Mesothelial cell of epicardium (in vitro differentiated cells): ENCODE measurements around the gene POLR2H. TPM values are rescaled to one million over a fixed set of nuclear protein-coding genes. Genes with fewer than 3 reads are reported as not detected.
A peak's percentile ranks its signal among the peaks of the same experiment; 100 is the strongest.

Source experiments
- DNase-seq, 2 experiments: peaks; one replicate each; pipeline ENCODE4 v3.0.0; 2021; ENCODE audit warnings: low spot score in 2 of 2; ENCODE audit not compliant: unreplicated experiment in 2 of 2
- H3K27ac Mint-ChIP-seq: 2 replicates; pipeline ENCODE4 v1.8.0; 2021; ENCODE audit warnings: mixed read lengths
- H3K27me3 Mint-ChIP-seq: 2 replicates; pipeline ENCODE4 v1.8.0; 2021; ENCODE audit warnings: low read depth, mixed read lengths
- H3K36me3 Mint-ChIP-seq: 2 replicates; pipeline ENCODE4 v1.8.0; 2021; ENCODE audit warnings: mixed read lengths
- H3K4me1 Mint-ChIP-seq: 2 replicates; pipeline ENCODE4 v1.8.0; 2021; ENCODE audit warnings: mixed read lengths
- H3K4me3 Mint-ChIP-seq: 2 replicates; pipeline ENCODE4 v1.8.0; 2021; ENCODE audit warnings: mild to moderate bottlenecking, moderate library complexity, mixed read lengths
- H3K9me3 Mint-ChIP-seq: 2 replicates; pipeline ENCODE4 v1.8.0; 2021; ENCODE audit warnings: mixed read lengths
- CTCF ChIP-seq: fragments of 200-600 bp; sonication (generic); IDR thresholded peaks from one replicate; pipeline ENCODE4 v1.5.0; 2021; ENCODE audit warnings: antibody characterized with exemption; ENCODE audit not compliant: unreplicated experiment
- total RNA-seq: library from RNA; stranded (reverse); gene quantifications from 3 replicates; pipeline ENCODE4 v1.2.1, GENCODE V29; 2021

POLR2H gene
- total RNA-seq, 1 donor from 2014 or later = 82.4 TPM

DNA sequence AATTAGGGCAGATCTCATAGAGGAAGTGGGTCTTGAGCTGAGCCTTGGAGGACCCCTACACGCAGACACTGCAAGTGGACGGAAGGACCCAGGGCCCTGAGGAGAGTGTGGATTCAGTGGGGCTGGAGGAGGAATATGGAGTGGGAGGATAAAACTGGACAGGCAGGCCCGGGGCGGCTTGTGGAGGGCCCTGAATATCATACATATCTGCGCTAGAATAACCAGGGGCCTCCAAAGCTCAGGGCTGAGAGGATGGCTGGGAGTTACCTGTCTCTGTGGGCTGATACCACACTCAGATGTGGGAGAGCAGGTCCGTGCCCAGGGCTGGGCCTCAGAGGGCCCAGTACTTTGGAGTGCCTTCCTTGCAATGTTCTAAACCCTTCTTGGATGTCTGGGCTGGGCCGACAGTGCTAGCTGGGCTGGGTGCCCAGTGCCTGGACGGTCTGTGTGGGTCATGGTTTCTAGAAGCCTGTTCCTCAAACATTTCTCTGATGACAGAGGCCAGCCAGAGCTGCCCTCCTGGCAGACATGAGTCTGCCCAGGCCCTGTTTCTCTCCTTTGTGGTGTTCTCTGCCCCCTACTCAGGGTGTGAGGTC lies 47.9 kb downstream of the POLR2H start:
- TF ChIP-seq CTCF = no peak
- H3K4me1 Mint-ChIP-seq = no peaks in the 10 kb centered on the region
- H3K36me3 Mint-ChIP-seq = no peaks in the 10 kb centered on the region
- H3K27me3 Mint-ChIP-seq = no peaks in the 10 kb centered on the region
- DNase-seq = no peak
- H3K27ac Mint-ChIP-seq = no peak overlapping the region
- no peak overlapping the region for H3K4me3 Mint-ChIP-seq
- H3K9me3 Mint-ChIP-seq = no peaks in the 10 kb centered on the region

DNA sequence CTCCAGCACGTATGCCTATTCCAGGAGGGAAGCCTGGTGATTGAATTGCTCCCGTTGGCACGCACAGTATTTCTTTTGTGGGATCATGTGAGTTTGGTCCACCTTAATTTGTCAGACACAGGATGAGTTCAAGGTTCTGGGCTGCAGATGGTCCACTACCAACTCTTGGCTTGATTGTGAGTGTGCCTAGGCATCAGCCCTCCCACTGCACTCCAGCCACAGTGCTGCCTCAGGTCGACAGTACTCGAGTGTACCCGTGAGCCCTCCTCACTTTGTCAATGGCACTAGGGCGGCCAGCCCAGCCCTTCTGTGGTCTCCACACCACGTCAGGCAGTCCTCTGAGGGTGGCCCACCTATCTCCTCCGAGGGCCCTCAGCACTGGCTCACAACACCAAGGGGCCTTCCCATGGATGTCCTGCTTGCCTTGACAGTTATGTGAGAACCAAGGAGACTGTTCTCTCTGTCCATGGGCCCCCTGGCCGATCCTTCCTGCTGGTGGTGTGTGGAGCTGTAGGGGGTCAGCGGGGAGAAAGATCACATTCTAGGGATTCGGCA lies 48.5 kb downstream of the POLR2H start:
- no peak overlapping the region for H3K4me3 Mint-ChIP-seq
- H3K27ac Mint-ChIP-seq = no peak overlapping the region

DNA sequence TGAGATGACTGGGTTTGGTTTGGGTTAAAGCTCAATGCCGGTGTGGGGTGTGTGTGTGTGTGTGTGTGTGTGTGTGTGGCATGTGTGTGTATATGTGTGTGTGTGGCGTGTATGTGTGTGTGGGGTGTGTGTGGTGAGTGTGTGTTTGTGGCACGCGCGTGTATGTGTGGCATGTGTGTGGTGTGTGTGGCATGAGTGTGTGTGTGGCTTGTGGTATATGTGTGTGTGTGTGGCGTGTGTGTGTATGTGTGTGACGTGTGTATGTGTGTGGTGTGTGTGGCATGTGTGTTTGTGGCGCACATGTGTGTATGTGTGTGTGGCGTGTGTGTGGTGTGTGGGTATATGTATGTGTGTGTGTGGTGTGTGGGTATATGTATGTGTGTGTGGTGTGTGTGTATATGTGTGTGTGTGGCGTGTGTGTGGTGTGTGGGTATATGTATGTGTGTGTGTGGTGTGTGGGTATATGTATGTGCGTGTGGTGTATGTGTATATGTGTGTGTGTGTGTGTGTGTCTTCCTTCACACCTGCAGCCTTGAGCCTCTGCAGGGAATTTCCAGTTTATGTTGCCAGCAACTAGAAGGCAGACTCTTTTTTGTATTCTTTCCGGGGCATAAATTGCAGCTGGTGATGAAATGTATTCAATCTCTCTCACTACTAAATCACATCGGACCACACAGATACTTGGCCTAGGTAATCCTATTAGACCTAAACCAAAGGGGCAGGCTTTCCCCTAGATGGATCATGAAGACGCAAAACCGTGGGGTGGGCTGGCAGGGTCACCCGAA lies 53.1 kb downstream of the POLR2H start:
- no peak for TF ChIP-seq CTCF
- no peaks in the 10 kb centered on the region for H3K9me3 Mint-ChIP-seq
- no peak for DNase-seq

More for the DNA sequence above, 48.5 kb downstream of the POLR2H start:
- Mint-ChIP-seq H3K36me3 (no peaks in the 10 kb centered on the region), H3K9me3 (no peaks in the 10 kb centered on the region), H3K4me1 (no peaks in the 10 kb centered on the region), H3K27me3 (no peaks in the 10 kb centered on the region)
- TF ChIP-seq CTCF = no peak
- DNase-seq = no peak

GRCh38 chr3:184415203-184415490 lies 53.6 kb downstream of the POLR2H start:
- Mint-ChIP-seq H3K4me1 (no peaks in the 10 kb centered on the region), H3K27ac (no peak overlapping the region), H3K36me3 (no peaks in the 10 kb centered on the region), H3K9me3 (no peaks in the 10 kb centered on the region), H3K27me3 (no peaks in the 10 kb centered on the region), H3K4me3 (no peak overlapping the region)
- no peak for DNase-seq
- no peak for TF ChIP-seq CTCF

More for the DNA sequence above, 53.1 kb downstream of the POLR2H start:
- H3K27ac Mint-ChIP-seq = no peak overlapping the region
- no peaks in the 10 kb centered on the region for H3K36me3 Mint-ChIP-seq
- no peaks in the 10 kb centered on the region for H3K27me3 Mint-ChIP-seq
- no peak overlapping the region for H3K4me3 Mint-ChIP-seq
- no peaks in the 10 kb centered on the region for H3K4me1 Mint-ChIP-seq

DNA sequence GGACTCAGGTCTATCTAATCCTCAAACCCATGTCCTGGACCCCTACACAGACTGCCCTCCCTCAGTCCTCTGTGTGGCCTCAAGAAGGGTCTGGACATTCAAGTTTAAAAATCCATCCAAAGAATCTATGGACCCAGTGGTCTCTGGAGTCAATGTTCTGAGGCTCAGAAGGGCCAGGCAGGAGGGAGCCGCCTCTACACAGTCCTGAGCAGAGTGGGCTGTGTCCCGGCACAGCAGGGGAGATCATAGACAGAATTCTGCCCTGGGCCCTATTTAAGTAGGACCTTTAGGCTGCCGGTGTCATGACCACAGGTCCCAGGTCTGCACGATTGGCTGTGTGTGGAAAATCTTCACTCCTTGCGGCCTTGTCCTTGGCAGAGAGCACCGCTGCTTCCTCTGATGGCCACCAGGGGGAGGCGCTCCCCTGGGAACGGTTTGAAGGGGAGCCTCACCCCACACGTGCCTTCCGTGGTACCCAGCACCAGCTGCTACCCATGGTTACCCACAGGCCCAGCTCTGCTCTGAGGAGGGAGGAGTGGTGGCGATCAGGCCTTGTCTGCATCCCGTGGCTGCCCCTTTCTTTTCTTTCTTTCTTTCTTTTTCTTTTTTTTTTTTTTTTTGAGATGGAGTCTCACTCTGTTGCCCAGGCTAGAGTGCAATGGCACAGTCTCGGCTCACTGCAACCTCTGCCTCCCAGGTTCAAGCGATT lies 56.3 kb downstream of the POLR2H start:
- no peaks in the 10 kb centered on the region for H3K36me3 Mint-ChIP-seq
- no peak overlapping the region for H3K4me3 Mint-ChIP-seq
- no peaks in the 10 kb centered on the region for H3K4me1 Mint-ChIP-seq
- peak; percentile 83 for TF ChIP-seq CTCF
- H3K27ac Mint-ChIP-seq = no peak overlapping the region
- peaks cover 2% of the 10 kb centered on the region for H3K9me3 Mint-ChIP-seq
- DNase-seq = peak; percentile 53 to 73
- H3K27me3 Mint-ChIP-seq = no peaks in the 10 kb centered on the region

Other genes with a start within 250 kb of the POLR2H start
- 38.2 to 42.2 TPM (median 39.0 TPM) in 3 replicates for gene EIF2B5, start 226.4 kb upstream of the POLR2H start, total RNA-seq
- gene DVL3, start 206.3 kb upstream of the POLR2H start, total RNA-seq = 158 to 162 TPM (median 159 TPM) in 3 replicates
- 247 to 261 TPM (median 254 TPM) in 3 replicates for gene AP2M1, start 186.9 kb upstream of the POLR2H start, total RNA-seq
- 65.7 to 67.9 TPM (median 67.8 TPM) in 3 replicates for gene ABCF3, start 175.5 kb upstream of the POLR2H start, total RNA-seq
- 0.36 to 1.1 TPM (median 0.78 TPM) in 3 replicates for gene VWA5B2, start 132.1 kb upstream of the POLR2H start, total RNA-seq
- 36.0 to 40.9 TPM (median 36.6 TPM) in 3 replicates for gene ALG3, start 112.7 kb upstream of the POLR2H start, total RNA-seq
- gene EEF1AKMT4, start 112.0 kb upstream of the POLR2H start, total RNA-seq = 3.8 to 4.9 TPM (median 4.2 TPM) in 3 replicates
- 0.16 TPM in 2 of 3 replicates, not detected in the other for gene CAMK2N2, start 100.2 kb upstream of the POLR2H start, total RNA-seq
- not detected in 3 replicates for gene ECE2, start 85.7 kb upstream of the POLR2H start, total RNA-seq
- gene PSMD2, start 62.5 kb upstream of the POLR2H start, total RNA-seq = 223 to 240 TPM (median 232 TPM) in 3 replicates
- 364 to 377 TPM (median 376 TPM) in 3 replicates for gene EIF4G1, start 47.1 kb upstream of the POLR2H start, total RNA-seq
- 14.3 to 17.4 TPM (median 15.1 TPM) in 3 replicates for gene FAM131A, start 24.1 kb upstream of the POLR2H start, total RNA-seq
- 16.6 to 17.0 TPM (median 16.9 TPM) in 3 replicates for gene CLCN2, start 105 bp upstream of the POLR2H start, total RNA-seq
- 0.56 to 1.1 TPM (median 0.63 TPM) in 3 replicates for gene THPO, start 16.5 kb downstream of the POLR2H start, total RNA-seq
- 5.6 to 6.8 TPM (median 6.4 TPM) in 3 replicates for gene CHRD, start 18.3 kb downstream of the POLR2H start, total RNA-seq
- 98.9 to 115 TPM (median 106 TPM) in 3 replicates for gene EPHB3, start 200.1 kb downstream of the POLR2H start, total RNA-seq